NCI-H69 (cell line): ENCODE data around the gene TRIM24.
"Not testable (repeated sequence)": the region's sequence is repeated elsewhere in the genome, so short reads cannot be mapped to it uniquely, and the experiment has no call there.

ENCODE experiments used
- DNase-seq: peaks from one replicate; lab custom pipeline; 2025; lab: John Stamatoyannopoulos, UW

TRIM24 gene

DNA sequence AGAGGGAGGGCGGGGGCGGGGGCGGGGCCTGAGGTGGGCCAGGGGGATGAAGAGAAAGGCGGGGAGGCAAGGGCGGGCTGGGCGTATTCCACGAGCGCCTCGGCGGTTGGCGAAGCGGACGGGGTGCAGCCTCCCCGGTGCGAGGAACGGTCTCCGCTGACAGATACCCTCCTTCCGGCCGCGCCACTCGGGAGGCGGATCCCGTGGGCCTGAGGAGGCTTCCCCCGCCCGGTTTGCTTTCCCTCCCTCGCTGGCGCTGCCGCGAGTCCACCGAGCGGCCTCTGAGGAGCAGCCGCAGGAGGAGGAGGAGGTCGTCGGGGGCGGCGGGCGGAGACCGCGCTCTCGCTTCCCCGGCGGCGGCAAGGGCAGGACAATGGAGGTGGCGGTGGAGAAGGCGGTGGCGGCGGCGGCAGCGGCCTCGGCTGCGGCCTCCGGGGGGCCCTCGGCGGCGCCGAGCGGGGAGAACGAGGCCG is at the start of gene TRIM24:
Gene TRIM24, plus strand, starts transcription at position 84 of the 473 bp plus-strand sequence. Its CDS starts 290 bp downstream, at position 374.
- peak; percentile 100 for DNase-seq

GRCh38 chr7:138412077-138412476 is 48.0 kb upstream of the TRIM24 start:
- DNase-seq: not testable (repeated sequence)

- DNase-seq: not testable (repeated sequence)
Observed at GRCh38 chr7:138412921-138413320, 47.1 kb upstream of the TRIM24 start.

DNA sequence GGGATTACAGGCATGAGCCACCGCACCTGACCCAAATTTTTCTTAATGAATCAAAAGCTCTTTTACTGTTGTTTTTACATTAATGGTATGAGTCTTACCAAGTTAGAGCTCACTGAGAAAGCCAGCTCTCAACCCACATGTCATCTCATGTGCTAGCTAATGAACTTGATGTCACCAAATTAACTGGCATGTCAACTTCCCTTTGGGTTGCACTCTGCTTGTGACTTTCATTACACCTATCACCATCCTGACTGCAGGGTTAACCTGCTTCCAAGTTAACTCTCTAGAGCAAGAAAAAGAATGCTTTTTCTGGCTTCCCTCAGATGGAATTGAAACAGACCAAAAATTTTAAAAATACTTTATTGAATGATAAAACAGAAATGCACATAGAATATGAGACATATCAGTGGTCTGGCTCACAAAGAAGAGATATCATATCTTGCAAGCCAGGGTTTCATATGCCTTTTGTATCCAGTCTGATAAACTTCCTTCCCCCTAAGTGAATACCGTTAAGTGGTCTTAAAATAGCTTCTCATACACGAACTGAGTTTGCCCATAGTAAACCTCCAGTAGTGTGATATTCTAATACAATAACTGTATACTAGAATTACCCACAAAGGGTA is 42.9 kb upstream of the TRIM24 start:
- no peak for DNase-seq

DNA sequence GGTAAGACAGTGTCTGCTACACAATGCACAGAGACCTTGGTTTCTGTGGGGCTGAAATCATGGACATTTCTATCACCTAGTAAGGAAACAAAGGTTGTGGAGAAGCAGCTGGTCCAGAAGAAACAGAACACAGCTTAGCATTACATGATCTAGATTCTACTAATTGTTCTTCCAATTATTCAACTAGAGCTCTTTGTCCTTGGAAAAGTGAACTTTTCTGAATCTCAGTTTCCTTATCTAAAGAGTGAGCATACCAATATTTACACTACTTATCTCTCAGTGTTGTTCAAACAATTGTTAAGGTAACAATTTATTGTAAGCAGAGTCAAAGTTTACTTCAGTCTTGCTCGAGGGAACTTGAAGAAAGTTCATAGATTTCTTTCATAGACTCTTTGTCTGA is 42.3 kb upstream of the TRIM24 start:
- no peak for DNase-seq

- not testable (repeated sequence) for DNase-seq
Observed at GRCh38 chr7:138418403-138418802, 41.7 kb upstream of the TRIM24 start.

DNA sequence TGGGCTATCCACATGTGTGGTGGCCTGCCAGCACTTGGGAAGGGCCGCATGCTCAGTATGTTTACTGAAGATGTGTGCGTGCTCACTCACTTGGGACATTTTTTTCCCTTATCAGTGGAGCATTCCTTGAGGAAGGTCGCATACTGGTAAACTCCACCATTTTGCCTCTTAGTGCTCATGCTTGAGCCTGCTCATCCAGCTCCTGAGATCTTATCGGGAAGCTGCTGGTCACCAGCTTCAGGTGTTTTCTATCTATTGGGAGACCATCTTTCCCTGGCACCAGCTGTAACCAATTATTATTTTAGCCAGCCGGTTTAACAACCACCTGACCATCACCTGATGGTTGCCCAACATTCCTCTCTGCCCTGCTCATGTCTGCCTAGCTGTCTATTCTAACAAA is 35.0 kb upstream of the TRIM24 start:
- DNase-seq: no peak

GRCh38 chr7:138429577-138430250 is 30.3 kb upstream of the TRIM24 start:
- no peak for DNase-seq

DNA sequence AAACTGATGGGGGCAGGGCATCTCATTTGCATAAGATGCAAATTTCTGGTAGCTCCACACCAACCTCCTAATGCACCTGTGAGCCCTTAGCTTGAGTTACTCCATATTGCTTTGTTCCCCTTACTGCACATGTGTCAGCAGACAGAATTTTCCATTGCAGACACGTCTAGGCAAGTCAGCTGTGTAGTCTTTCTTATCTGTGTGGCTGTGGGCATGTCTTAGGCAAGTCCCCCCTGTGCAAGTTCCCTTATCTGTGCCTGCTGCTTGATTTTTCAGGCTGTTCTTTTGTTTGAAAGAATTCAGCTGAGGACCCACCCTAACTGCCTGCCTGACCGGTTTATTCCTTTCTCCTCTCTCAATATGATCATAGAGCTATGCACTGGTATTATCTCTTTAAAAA is 28.5 kb upstream of the TRIM24 start:
- DNase-seq: no peak

DNA sequence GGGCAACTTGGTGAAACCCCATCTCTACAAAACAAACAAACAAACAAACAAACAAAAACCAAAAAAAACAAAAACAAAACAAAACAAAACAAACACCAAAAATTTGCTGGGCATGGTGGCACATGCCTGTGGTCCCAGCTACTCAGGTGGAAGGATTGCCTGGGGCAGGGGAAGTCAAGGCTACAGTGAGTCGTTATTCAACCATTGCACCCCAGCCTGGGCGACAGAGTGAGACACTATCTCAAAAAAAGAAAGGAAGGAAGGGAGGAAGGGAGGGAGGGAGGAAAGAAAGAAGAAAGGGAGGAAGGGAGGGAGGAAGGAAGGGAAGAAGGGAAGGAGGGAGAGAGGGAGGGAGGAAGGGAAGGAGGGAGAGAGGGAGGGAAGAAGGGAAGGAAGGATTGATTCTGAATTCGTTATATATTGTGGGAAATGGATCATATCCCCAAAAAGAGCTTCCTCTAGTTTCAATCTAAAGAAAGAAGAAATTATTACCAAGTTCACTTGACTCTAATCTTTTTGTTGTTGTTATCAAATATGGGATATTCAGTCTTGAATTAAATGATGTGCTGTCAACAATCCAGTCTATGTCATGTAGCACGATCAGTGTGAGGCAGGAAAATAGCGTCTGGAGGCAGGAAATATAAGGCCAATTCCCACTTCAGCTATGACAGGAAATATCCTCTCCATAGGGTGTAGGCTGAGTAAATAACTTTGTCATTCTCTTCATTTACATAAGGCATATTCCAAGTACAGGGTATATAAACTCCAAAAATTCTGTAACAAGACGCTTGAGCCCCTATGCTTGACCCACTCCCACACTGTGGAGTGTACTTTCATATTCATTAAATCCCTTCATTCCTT is 26.2 kb upstream of the TRIM24 start:
- no peak for DNase-seq

GRCh38 chr7:138434597-138435019 is 25.5 kb upstream of the TRIM24 start:
- DNase-seq: no peak

- DNase-seq: no peak
Observed at GRCh38 chr7:138435231-138435919, 24.7 kb upstream of the TRIM24 start.

- DNase-seq: no peak
Observed at GRCh38 chr7:138436388-138436787, 23.7 kb upstream of the TRIM24 start.

GRCh38 chr7:138440460-138440859 is 19.6 kb upstream of the TRIM24 start:
- DNase-seq: no peak

DNA sequence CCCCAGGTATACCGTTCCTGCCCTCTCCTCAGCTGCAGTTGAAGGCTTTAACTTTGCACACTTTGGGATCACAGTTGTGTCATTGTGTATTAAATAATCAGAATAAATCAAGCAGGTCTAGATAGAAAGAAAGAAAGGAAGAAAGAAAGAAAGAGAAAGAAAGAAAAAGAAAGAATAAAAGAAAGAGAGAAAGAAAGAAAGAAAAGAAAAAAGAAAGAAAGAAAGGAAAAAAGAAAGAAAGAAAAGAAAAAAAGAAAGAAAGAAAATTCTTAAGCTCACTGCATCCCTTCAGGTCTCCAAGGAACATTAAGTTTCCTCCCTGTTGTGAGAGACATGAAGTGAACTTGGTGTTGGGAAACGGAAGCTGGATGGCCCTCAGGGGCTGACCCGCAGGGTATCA is 17.2 kb upstream of the TRIM24 start:
- DNase-seq: no peak

GRCh38 chr7:138449580-138449979 is 10.5 kb upstream of the TRIM24 start:
- DNase-seq: peak; percentile 17

- DNase-seq: no peak
Observed at GRCh38 chr7:138455609-138456008, 4.5 kb upstream of the TRIM24 start.

GRCh38 chr7:138456220-138456619 is 3.8 kb upstream of the TRIM24 start:
- DNase-seq: no peak

- DNase-seq: no peak
Observed at GRCh38 chr7:138458576-138459412, 1.3 kb upstream of the TRIM24 start.

- DNase-seq: peak; percentile 100
Observed at GRCh38 chr7:138459413-138460175, 465 bp upstream of the TRIM24 start.
